ENCODE data around the gene CLNS1A. TPM values are rescaled to one million over a fixed set of nuclear protein-coding genes. Genes with fewer than 3 reads are reported as not detected.
A peak's percentile ranks its signal among the peaks of the same experiment; 100 is the strongest.

CLNS1A gene
- total and polyA plus RNA-seq, 7 donors, result 45.5 to 157 (median 90.3) TPM

- no peaks in the 10 kb centered on the region for H3K4me1 ChIP-seq
- no peaks in the 10 kb centered on the region for H3K27me3 ChIP-seq
- no peaks in the 10 kb centered on the region for H3K36me3 ChIP-seq
- WGBS, 2 donors, result 94 to 98% methylated on average over 2 of the region's 2 CpGs
- no peak for DNase-seq
- H3K27ac ChIP-seq, result no peak overlapping the region
- intact Hi-C loops (cut with DNase I), result no loop called here
- TF ChIP-seq, protein P1, sequence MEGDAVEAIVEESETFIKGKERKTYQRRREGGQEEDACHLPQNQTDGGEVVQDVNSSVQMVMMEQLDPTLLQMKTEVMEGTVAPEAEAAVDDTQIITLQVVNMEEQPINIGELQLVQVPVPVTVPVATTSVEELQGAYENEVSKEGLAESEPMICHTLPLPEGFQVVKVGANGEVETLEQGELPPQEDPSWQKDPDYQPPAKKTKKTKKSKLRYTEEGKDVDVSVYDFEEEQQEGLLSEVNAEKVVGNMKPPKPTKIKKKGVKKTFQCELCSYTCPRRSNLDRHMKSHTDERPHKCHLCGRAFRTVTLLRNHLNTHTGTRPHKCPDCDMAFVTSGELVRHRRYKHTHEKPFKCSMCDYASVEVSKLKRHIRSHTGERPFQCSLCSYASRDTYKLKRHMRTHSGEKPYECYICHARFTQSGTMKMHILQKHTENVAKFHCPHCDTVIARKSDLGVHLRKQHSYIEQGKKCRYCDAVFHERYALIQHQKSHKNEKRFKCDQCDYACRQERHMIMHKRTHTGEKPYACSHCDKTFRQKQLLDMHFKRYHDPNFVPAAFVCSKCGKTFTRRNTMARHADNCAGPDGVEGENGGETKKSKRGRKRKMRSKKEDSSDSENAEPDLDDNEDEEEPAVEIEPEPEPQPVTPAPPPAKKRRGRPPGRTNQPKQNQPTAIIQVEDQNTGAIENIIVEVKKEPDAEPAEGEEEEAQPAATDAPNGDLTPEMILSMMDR (IDR thresholded peaks at IDR 0.05), result no peak
- H3K4me3 ChIP-seq, result no peak overlapping the region
- no peaks in the 10 kb centered on the region for H3K9me3 ChIP-seq
These were observed 41.0 kb downstream of the CLNS1A start for GRCh38 chr11:77596626-77597025.

DNA sequence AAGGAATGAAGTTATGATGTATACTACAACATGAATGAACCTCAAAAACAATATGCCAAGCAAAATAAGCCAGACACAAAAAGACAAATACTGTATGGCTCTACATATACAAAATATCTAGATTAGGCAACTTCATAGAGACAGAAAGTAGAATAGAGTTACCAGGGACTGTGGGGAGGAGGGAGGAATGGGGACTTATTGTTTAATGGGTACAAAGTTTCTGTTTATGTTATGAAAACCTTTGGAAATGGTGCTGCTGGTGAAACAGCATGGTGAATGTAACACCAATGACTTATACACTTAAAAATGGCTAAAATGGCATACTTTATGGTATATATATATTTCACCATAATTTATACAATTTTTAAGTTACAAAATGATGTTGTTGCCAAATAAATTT is 43.7 kb downstream of the CLNS1A start:
- DNase-seq, result no peak
- H3K4me1 ChIP-seq, result peaks cover 0 to 16% (median 7%) of the 10 kb centered on the region in 4 donors
- TF ChIP-seq POLR2AphosphoS5 (IDR thresholded peaks at IDR 0.05) (no peak), EP300 (IDR thresholded peaks at IDR 0.05) (no peak), POLR2A (IDR thresholded peaks at IDR 0.05) (no peak)
- TF ChIP-seq, protein P1 (IDR thresholded peaks at IDR 0.05), result no peak
- no peaks in the 10 kb centered on the region for H3K27me3 ChIP-seq
- intact Hi-C loops (cut with DNase I), result no loop called here
- no peak overlapping the region for H3K27ac ChIP-seq
- no peak overlapping the region for H3K4me3 ChIP-seq
- H3K9me3 ChIP-seq, result no peaks in the 10 kb centered on the region
- no peaks in the 10 kb centered on the region for H3K36me3 ChIP-seq

- Histone ChIP-seq H3K4me3 (no peak overlapping the region), H3K27me3 (no peaks in the 10 kb centered on the region), H3K9me3 (no peaks in the 10 kb centered on the region), H3K36me3 (no peaks in the 10 kb centered on the region), H3K4me1 (peaks cover 0 to 25% (median 11%) of the 10 kb centered on the region in 4 donors), H3K27ac (no peak overlapping the region)
- 20 to 71% methylated on average over 2 of the region's 2 CpGs for WGBS, 2 donors
- DNase-seq, result no peak
- TF ChIP-seq, protein P1 (IDR thresholded peaks at IDR 0.05), result no peak
- no peak for TF ChIP-seq EP300 (IDR thresholded peaks at IDR 0.05)
- TF ChIP-seq POLR2AphosphoS5 (IDR thresholded peaks at IDR 0.05), result no peak
- intact Hi-C loops (cut with DNase I), result no loop called here
These were observed 44.9 kb downstream of the CLNS1A start for GRCh38 chr11:77592727-77593126.

DNA sequence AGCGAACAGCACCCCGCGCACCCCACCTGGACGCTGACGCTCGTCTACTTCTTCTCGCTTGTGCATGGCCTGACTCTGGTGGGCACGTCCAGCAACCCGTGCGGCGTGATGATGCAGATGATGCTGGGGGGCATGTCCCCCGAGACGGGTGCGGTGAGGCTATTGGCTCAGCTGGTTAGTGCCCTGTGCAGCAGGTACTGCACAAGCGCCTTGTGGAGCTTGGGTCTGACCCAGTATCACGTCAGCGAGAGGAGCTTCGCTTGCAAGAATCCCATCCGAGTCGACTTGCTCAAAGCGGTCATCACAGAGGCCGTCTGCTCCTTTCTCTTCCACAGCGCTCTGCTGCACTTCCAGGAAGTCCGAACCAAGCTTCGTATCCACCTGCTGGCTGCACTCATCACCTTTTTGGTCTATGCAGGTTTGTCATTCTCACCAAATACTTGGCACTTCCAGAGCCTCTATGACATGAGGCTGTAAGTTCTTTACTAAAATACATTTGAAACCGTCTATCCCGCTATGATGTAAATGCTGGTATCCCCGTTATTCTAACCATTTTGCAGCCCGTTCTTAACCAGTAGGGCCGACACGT is 47.3 kb downstream of the CLNS1A start:
- TF ChIP-seq POLR2A (IDR thresholded peaks at IDR 0.05) (no peak), POLR2AphosphoS5 (IDR thresholded peaks at IDR 0.05) (peak in 1 of 4 donors; percentile 49), EP300 (IDR thresholded peaks at IDR 0.05) (no peak)
- TF ChIP-seq, protein P1 (IDR thresholded peaks at IDR 0.05), result no peak
- no peaks in the 10 kb centered on the region for H3K36me3 ChIP-seq
- intact Hi-C loops (cut with DNase I), result no loop called here
- H3K27me3 ChIP-seq, result no peaks in the 10 kb centered on the region
- DNase-seq, result peak; percentile 73
- peak overlapping the region; percentile 80 to 84 (median 83) for H3K27ac ChIP-seq
- H3K4me1 ChIP-seq, result peaks cover 0 to 25% (median 11%) of the 10 kb centered on the region in 4 donors
- H3K9me3 ChIP-seq, result no peaks in the 10 kb centered on the region
- 3 to 14% methylated on average over 31 of the region's 31 CpGs for WGBS, 2 donors
- H3K4me3 ChIP-seq, result peak overlapping the region; percentile 56 to 78 (median 68)

Data from sigmoid colon (tissue), 7 donors.